Activated CD4-positive, alpha-beta memory T cell treated with anti-CD3 and anti-CD28 coated beads for 36 hours (primary cell): ENCODE data around the gene HILPDA. TPM values are rescaled to one million over a fixed set of nuclear protein-coding genes. Genes with fewer than 3 reads are reported as not detected.
A peak's percentile ranks its signal among the peaks of the same experiment; 100 is the strongest.
"Not testable (repeated sequence)": the region's sequence is repeated elsewhere in the genome, so short reads cannot be mapped to it uniquely, and the experiment has no call there.

Experiments used
- CTCF ChIA-PET: fragments of 350-600 bp; sonication (Branson Sonifier 250); formaldehyde crosslinking; loops from one replicate; lab custom pipeline; 2021; ENCODE audit warnings: antibody characterized with exemption, inconsistent platforms; lab: Charles Lee
- POLR2A ChIA-PET: fragments of 350-600 bp; sonication (Branson Sonifier 250); formaldehyde crosslinking; loops from one replicate; lab custom pipeline; 2021; ENCODE audit warnings: antibody characterized with exemption; lab: Charles Lee
- DNase-seq: peaks from one replicate; pipeline ENCODE4 v3.0.0-alpha.2; 2020
- H3K27ac Mint-ChIP-seq: one replicate; pipeline ENCODE4 v1.8.0; 2021; ENCODE audit warnings: mixed read lengths
- H3K27me3 Mint-ChIP-seq: one replicate; pipeline ENCODE4 v1.8.0; 2021; ENCODE audit warnings: mixed read lengths
- H3K36me3 Mint-ChIP-seq: one replicate; pipeline ENCODE4 v1.8.0; 2021; ENCODE audit warnings: mixed read lengths
- H3K4me1 Mint-ChIP-seq: one replicate; pipeline ENCODE4 v1.8.0; 2021; ENCODE audit warnings: low read depth, mixed read lengths
- H3K4me3 Mint-ChIP-seq: one replicate; pipeline ENCODE4 v1.8.0; 2021; ENCODE audit warnings: mild to moderate bottlenecking, mixed read lengths
- H3K9me3 Mint-ChIP-seq: one replicate; pipeline ENCODE4 v1.8.0; 2021; ENCODE audit warnings: mixed read lengths
- intact Hi-C: fragments of 100-400 bp; cut with micrococcal nuclease; formaldehyde crosslinking; loops from one replicate; pipeline ENCODE4 v1.15.1; 2023
- total RNA-seq, 2 experiments: library from RNA; stranded (reverse); gene quantifications; one replicate each; pipeline ENCODE4 v1.2.3, GENCODE V29; 2021

Gene HILPDA
- total RNA-seq, 2 experiments from 2014 or later, result 48.6 to 48.8 TPM

- DNase-seq, CTCF ChIA-PET, H3K4me1 Mint-ChIP-seq, H3K36me3 Mint-ChIP-seq, H3K4me3 Mint-ChIP-seq, H3K27ac Mint-ChIP-seq, H3K9me3 Mint-ChIP-seq, H3K27me3 Mint-ChIP-seq, intact Hi-C loops, POLR2A ChIA-PET: not testable (repeated sequence)
These were observed 11.2 kb downstream of the HILPDA start for GRCh38 chr7:128466871-128467270.

GRCh38 chr7:128476402-128477335, 21.0 kb downstream of the HILPDA start, which contains the start of gene METTL2B:
METTL2B (plus strand) TSS chr7:128476748; CDS start chr7:128476766, 18 bp downstream.
- Mint-ChIP-seq H3K4me3 (peak within 1 kb of the TSS; percentile 91), H3K27ac (peak within 1 kb of the TSS; percentile 91), H3K4me1 (peaks cover 31% of the 10 kb centered on the region)
- not testable (repeated sequence) for H3K27me3 Mint-ChIP-seq, H3K9me3 Mint-ChIP-seq, H3K36me3 Mint-ChIP-seq
- POLR2A ChIA-PET, result interaction anchor here (0.6 kb wide), 1 partner anchor 66 kb away, joined by 4 read pairs; no protein-coding TSS in a partner anchor
- intact Hi-C loops, result loop anchor here (2.0 to 5.0 kb wide), 3 partner anchors 22 to 406 kb away; partner anchors contain the start of gene HILPDA
- CTCF ChIA-PET, result interaction anchor here (0.7 to 3.4 kb wide), 3 partner anchors 16 to 530 kb away, joined by 3 to 45 read pairs (median 31); no protein-coding TSS in a partner anchor
- DNase-seq, result peak; percentile 97

- DNase-seq, POLR2A ChIA-PET, CTCF ChIA-PET, H3K36me3 Mint-ChIP-seq, H3K9me3 Mint-ChIP-seq, H3K27me3 Mint-ChIP-seq: not testable (repeated sequence)
- H3K27ac Mint-ChIP-seq, result peak overlapping the region; percentile 91
- intact Hi-C loops, result loop anchor here (2.0 to 5.0 kb wide), 3 partner anchors 23 to 405 kb away; partner anchors contain the start of gene HILPDA
- H3K4me3 Mint-ChIP-seq, result peak overlapping the region; percentile 91
- peaks cover 31% of the 10 kb centered on the region for H3K4me1 Mint-ChIP-seq
These were observed 21.6 kb downstream of the HILPDA start for GRCh38 chr7:128477336-128477690.

GRCh38 chr7:128479082-128479481, 23.4 kb downstream of the HILPDA start:
- H3K9me3 Mint-ChIP-seq, CTCF ChIA-PET, DNase-seq, H3K36me3 Mint-ChIP-seq, H3K27ac Mint-ChIP-seq, POLR2A ChIA-PET, H3K4me3 Mint-ChIP-seq, H3K27me3 Mint-ChIP-seq: not testable (repeated sequence)
- H3K4me1 Mint-ChIP-seq, result peaks cover 31% of the 10 kb centered on the region
- intact Hi-C loops, result loop anchor here (5.0 kb wide), 1 partner anchor 403 kb away; no protein-coding TSS in a partner anchor

GRCh38 chr7:128488134-128488533, 32.5 kb downstream of the HILPDA start:
- H3K9me3 Mint-ChIP-seq, POLR2A ChIA-PET, H3K27me3 Mint-ChIP-seq: not testable (repeated sequence)

GRCh38 chr7:128497405-128497804, 41.7 kb downstream of the HILPDA start:
- ChIA-PET POLR2A (no interaction called here), CTCF (no interaction called here)
- no peak overlapping the region for H3K27ac Mint-ChIP-seq
- H3K9me3 Mint-ChIP-seq, result no peaks in the 10 kb centered on the region
- no peak overlapping the region for H3K4me3 Mint-ChIP-seq
- H3K27me3 Mint-ChIP-seq, result no peaks in the 10 kb centered on the region
- intact Hi-C loops, result no loop called here
- H3K4me1 Mint-ChIP-seq, result no peaks in the 10 kb centered on the region
- H3K36me3 Mint-ChIP-seq, result peaks cover 35% of the 10 kb centered on the region
- no peak for DNase-seq

More at GRCh38 chr7:128488134-128488533, 32.5 kb downstream of the HILPDA start:
- DNase-seq, H3K4me1 Mint-ChIP-seq, H3K27ac Mint-ChIP-seq, H3K4me3 Mint-ChIP-seq, intact Hi-C loops, CTCF ChIA-PET: not testable (repeated sequence)
- H3K36me3 Mint-ChIP-seq, result peaks cover 26% of the 10 kb centered on the region

- H3K27ac Mint-ChIP-seq, H3K27me3 Mint-ChIP-seq, H3K4me3 Mint-ChIP-seq, CTCF ChIA-PET, POLR2A ChIA-PET, H3K9me3 Mint-ChIP-seq, intact Hi-C loops, DNase-seq: not testable (repeated sequence)
- H3K36me3 Mint-ChIP-seq, result peaks cover 18% of the 10 kb centered on the region
- peaks cover 17% of the 10 kb centered on the region for H3K4me1 Mint-ChIP-seq
These were observed 49.7 kb downstream of the HILPDA start for GRCh38 chr7:128505416-128505815.

GRCh38 chr7:128506819-128507218, 51.1 kb downstream of the HILPDA start:
- CTCF ChIA-PET, result interaction anchor here (1.4 kb wide), 1 partner anchor 80 kb away, joined by 4 read pairs; no protein-coding TSS in a partner anchor
- H3K36me3 Mint-ChIP-seq, H3K4me3 Mint-ChIP-seq, H3K27me3 Mint-ChIP-seq, intact Hi-C loops, H3K9me3 Mint-ChIP-seq, H3K27ac Mint-ChIP-seq, DNase-seq, POLR2A ChIA-PET: not testable (repeated sequence)
- H3K4me1 Mint-ChIP-seq, result peaks cover 26% of the 10 kb centered on the region

GRCh38 chr7:128507321-128507993, 51.8 kb downstream of the HILPDA start:
- H3K27ac Mint-ChIP-seq, H3K9me3 Mint-ChIP-seq, H3K36me3 Mint-ChIP-seq, POLR2A ChIA-PET, H3K27me3 Mint-ChIP-seq, intact Hi-C loops, DNase-seq, H3K4me3 Mint-ChIP-seq: not testable (repeated sequence)
- CTCF ChIA-PET, result interaction anchor here (0.7 to 1.4 kb wide), 2 partner anchors 81 to 335 kb away, joined by 4 read pairs; no protein-coding TSS in a partner anchor
- peaks cover 29% of the 10 kb centered on the region for H3K4me1 Mint-ChIP-seq

Other genes with a start within 250 kb of the HILPDA start
- not detected for gene LEP, start 214.6 kb upstream of the HILPDA start, total RNA-seq
- 10 to 100 TPM; 46.2 to 56.0 TPM for gene RBM28, start 112.0 kb upstream of the HILPDA start, total RNA-seq
- gene PRRT4, start 94.2 kb upstream of the HILPDA start, total RNA-seq, result under 1 TPM; 0.10 to 0.12 TPM
- gene IMPDH1, start 45.9 kb upstream of the HILPDA start, total RNA-seq, result 10 to 100 TPM; 52.9 to 57.7 TPM
- gene METTL2B, start 20.9 kb downstream of the HILPDA start, total RNA-seq, result 10 to 100 TPM; 42.2 to 42.8 TPM
- gene GARIN1A, start 216.4 kb downstream of the HILPDA start, total RNA-seq, result under 1 TPM in 1 of 2 experiments, not detected in 1; 0.10 TPM